MM.1S (cell line): ENCODE data around the gene CMTM7.

Experiments used
- CTCF ChIP-seq: fragments of 300-600 bp; sonication (generic); IDR thresholded peaks from 2 replicates; pipeline ENCODE4 v1.5.1; 2016; ENCODE audit warnings: antibody characterized with exemption, low read length, mixed read lengths
- EZH2phosphoT487 ChIP-seq: fragments of 300-600 bp; sonication (generic); IDR thresholded peaks from 2 replicates; pipeline ENCODE4 v1.6.1; 2018; ENCODE audit warnings: antibody characterized with exemption, low read length

GRCh38 chr3:32454111-32454510 lies 62.5 kb downstream of the CMTM7 start:
- TF ChIP-seq CTCF (no peak), EZH2phosphoT487 (no peak)
